ENCODE measurements around the gene IRS2. TPM values are rescaled to one million over a fixed set of nuclear protein-coding genes. Genes with fewer than 3 reads are reported as not detected.

IRS2 gene
- total and polyA plus RNA-seq, 3 donors from 2014 or later = 6.9 to 33.4 (median 23.9) TPM

- no peak for DNase-seq
- H3K4me3 ChIP-seq = no peak overlapping the region
- intact Hi-C loops (cut with DNase I; ENCODE audit: low total_unique reads) = no loop called here
- TF ChIP-seq CTCF (IDR thresholded peaks at IDR 0.05) (no peak), POLR2A (IDR thresholded peaks at IDR 0.05) (no peak)
- no peaks in the 10 kb centered on the region for H3K4me1 ChIP-seq
- no peaks in the 10 kb centered on the region for H3K27me3 ChIP-seq
- H3K36me3 ChIP-seq (ENCODE audit: low read depth, missing control alignments) = no peaks in the 10 kb centered on the region
- no peaks in the 10 kb centered on the region for H3K9me3 ChIP-seq
- H3K27ac ChIP-seq = no peak overlapping the region
- WGBS, 2 donors = 73 to 76% methylated on average over 7 of the region's 7 CpGs
Observed at GRCh38 chr13:109719962-109720646, 66.3 kb downstream of the IRS2 start.

- Histone ChIP-seq H3K4me3 (no peak overlapping the region), H3K27me3 (no peaks in the 10 kb centered on the region), H3K27ac (no peak overlapping the region), H3K9me3 (no peaks in the 10 kb centered on the region), H3K4me1 (no peaks in the 10 kb centered on the region), H3K36me3 (ENCODE audit: low read depth, missing control alignments) (no peaks in the 10 kb centered on the region)
- no peak for DNase-seq
- intact Hi-C loops (cut with DNase I; ENCODE audit: low total_unique reads) = no loop called here
- TF ChIP-seq CTCF (IDR thresholded peaks at IDR 0.05) = no peak
- no peak for TF ChIP-seq POLR2A (IDR thresholded peaks at IDR 0.05)
Observed at GRCh38 chr13:109718726-109719125, 67.7 kb downstream of the IRS2 start.

GRCh38 chr13:109717686-109718085 lies 68.7 kb downstream of the IRS2 start:
- Histone ChIP-seq H3K36me3 (ENCODE audit: low read depth, missing control alignments) (no peaks in the 10 kb centered on the region), H3K4me1 (no peaks in the 10 kb centered on the region), H3K4me3 (no peak overlapping the region), H3K9me3 (no peaks in the 10 kb centered on the region), H3K27ac (no peak overlapping the region), H3K27me3 (no peaks in the 10 kb centered on the region)
- intact Hi-C loops (cut with DNase I; ENCODE audit: low total_unique reads) = no loop called here
- TF ChIP-seq POLR2A (IDR thresholded peaks at IDR 0.05) (no peak), CTCF (IDR thresholded peaks at IDR 0.05) (no peak)
- WGBS, 2 donors = 87 to 94% methylated on average over 6 of the region's 6 CpGs
- no peak for DNase-seq

- TF ChIP-seq POLR2A (IDR thresholded peaks at IDR 0.05) = no peak
- no peak for TF ChIP-seq CTCF (IDR thresholded peaks at IDR 0.05)
- no peaks in the 10 kb centered on the region for H3K4me1 ChIP-seq
- no peak for DNase-seq
- no peak overlapping the region for H3K27ac ChIP-seq
- no peaks in the 10 kb centered on the region for H3K9me3 ChIP-seq
- 96% methylated on average over 1 of the region's 1 CpG for WGBS, 2 donors
- no peaks in the 10 kb centered on the region for H3K27me3 ChIP-seq
- intact Hi-C loops (cut with DNase I; ENCODE audit: low total_unique reads) = no loop called here
- no peak overlapping the region for H3K4me3 ChIP-seq
- H3K36me3 ChIP-seq (ENCODE audit: low read depth, missing control alignments) = no peaks in the 10 kb centered on the region
Observed at GRCh38 chr13:109715902-109716301, 70.5 kb downstream of the IRS2 start.

- intact Hi-C loops (cut with DNase I; ENCODE audit: low total_unique reads) = no loop called here
- TF ChIP-seq POLR2A (IDR thresholded peaks at IDR 0.05) = no peak
Observed at GRCh38 chr13:109713681-109714080, 72.7 kb downstream of the IRS2 start.

More at GRCh38 chr13:109713681-109714080, 72.7 kb downstream of the IRS2 start:
- Histone ChIP-seq H3K9me3 (no peaks in the 10 kb centered on the region), H3K4me3 (no peak overlapping the region), H3K27me3 (no peaks in the 10 kb centered on the region), H3K4me1 (no peaks in the 10 kb centered on the region), H3K36me3 (ENCODE audit: low read depth, missing control alignments) (no peaks in the 10 kb centered on the region), H3K27ac (no peak overlapping the region)
- no peak for DNase-seq
- WGBS, 2 donors = 80 to 82% methylated on average over 4 of the region's 4 CpGs

Data from testis (tissue), 3 donors.